HEK293T (cell line): Measurements from ENCODE around the gene FRG2B.
"Not testable (repeated sequence)": the region's sequence is repeated elsewhere in the genome, so short reads cannot be mapped to it uniquely, and the experiment has no call there.

Experiments used
- CTCF ChIA-PET: fragments of 350-600 bp; formaldehyde crosslinking; extraction: SDS; loops from one replicate; lab custom pipeline; 2021; ENCODE audit warnings: antibody characterized with exemption, inconsistent platforms; lab: Yijun Ruan, JAX
- POLR2A ChIA-PET: fragments of 350-600 bp; formaldehyde crosslinking; extraction: SDS; loops from one replicate; lab custom pipeline; 2020; ENCODE audit warnings: antibody characterized with exemption, inconsistent platforms; lab: Yijun Ruan, JAX
- DNase-seq: peaks from one replicate; pipeline ENCODE4 v3.0.0; 2012; ENCODE audit warnings: mixed read lengths; ENCODE audit errors: extremely low spot score
- ARNT ChIP-seq: fragments of 450-650 bp; IDR thresholded peaks from 2 replicates; pipeline ENCODE4 v1.6.1; 2017; ENCODE audit warnings: mild to moderate bottlenecking
- BHLHE40 ChIP-seq: fragments of 450-650 bp; IDR thresholded peaks from 2 replicates; pipeline ENCODE4 v1.6.1; 2016; ENCODE audit warnings: mild to moderate bottlenecking, moderate library complexity, borderline replicate concordance
- CTBP1 ChIP-seq: fragments of 450-650 bp; IDR thresholded peaks from 2 replicates; pipeline ENCODE4 v1.6.1; 2016; ENCODE audit warnings: borderline replicate concordance
- ELF4 ChIP-seq: fragments of 450-650 bp; IDR thresholded peaks from 2 replicates; pipeline ENCODE4 v1.6.1; 2017; ENCODE audit warnings: antibody characterized with exemption
- FOXA1 ChIP-seq: fragments of 450-650 bp; IDR thresholded peaks from 2 replicates; pipeline ENCODE4 v1.6.1; 2016; ENCODE audit warnings: mild to moderate bottlenecking
- FOXK2 ChIP-seq: fragments of 450-650 bp; IDR thresholded peaks from 2 replicates; pipeline ENCODE4 v1.6.1; 2016; ENCODE audit warnings: mild to moderate bottlenecking
- FOXM1 ChIP-seq: fragments of 450-650 bp; IDR thresholded peaks from 2 replicates; pipeline ENCODE4 v1.6.1; 2017; ENCODE audit warnings: mild to moderate bottlenecking, borderline replicate concordance
- HDGF ChIP-seq: fragments of 450-650 bp; IDR thresholded peaks from 2 replicates; pipeline ENCODE4 v1.6.1; 2017; ENCODE audit warnings: antibody characterized with exemption, borderline replicate concordance
- L3MBTL2 ChIP-seq: fragments of 450-650 bp; conservative IDR thresholded peaks from 2 replicates; pipeline ENCODE4 v1.6.1; 2016; ENCODE audit warnings: mild to moderate bottlenecking
- LEF1 ChIP-seq: fragments of 450-650 bp; IDR thresholded peaks from 2 replicates; pipeline ENCODE4 v1.6.1; 2017; ENCODE audit warnings: mild to moderate bottlenecking, borderline replicate concordance
- NFRKB ChIP-seq: fragments of 450-650 bp; IDR thresholded peaks from 2 replicates; pipeline ENCODE4 v1.6.1; 2016; ENCODE audit warnings: mild to moderate bottlenecking, moderate library complexity
- SP1 ChIP-seq: fragments of 450-650 bp; IDR thresholded peaks from 2 replicates; pipeline ENCODE4 v1.6.1; 2017
- SUZ12 ChIP-seq: fragments of 450-650 bp; IDR thresholded peaks from 2 replicates; pipeline ENCODE4 v1.6.1; 2016; ENCODE audit warnings: mild to moderate bottlenecking
- TARDBP ChIP-seq: fragments of 450-650 bp; IDR thresholded peaks from 2 replicates; pipeline ENCODE4 v1.6.1; 2016
- ZNF384 ChIP-seq: fragments of 450-650 bp; IDR thresholded peaks from 2 replicates; pipeline ENCODE4 v1.6.1; 2016
- TF ChIP-seq, protein P1 (sequence below): fragments of 450-650 bp; IDR thresholded peaks from 2 replicates; pipeline ENCODE4 v1.6.1; 2016

The FRG2B gene

DNA sequence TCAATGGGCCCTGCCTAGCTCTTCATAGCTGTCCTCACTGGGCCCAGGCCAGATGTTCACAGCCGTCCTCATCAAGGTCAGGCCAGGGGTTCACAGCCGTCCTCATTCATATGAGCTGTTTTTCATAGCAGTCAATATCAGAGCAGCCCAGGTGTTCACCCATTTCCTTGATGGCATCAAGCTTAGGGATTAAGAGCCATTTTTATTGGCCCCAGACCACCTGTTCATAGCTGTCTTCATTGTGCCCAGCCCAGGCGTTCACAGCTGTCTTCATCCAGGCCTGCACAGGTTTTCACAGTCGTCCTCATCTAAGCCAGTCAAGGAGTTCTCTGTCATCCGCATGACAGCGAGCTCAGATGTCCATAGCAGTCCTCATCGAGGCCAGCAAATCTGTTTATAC lies 9.4 kb downstream of the FRG2B start:
- TF ChIP-seq L3MBTL2 (no peak), FOXM1 (no peak), CTBP1 (no peak), SUZ12 (no peak), FOXK2 (no peak), NFRKB (no peak), FOXA1 (no peak), BHLHE40 (no peak), SP1 (no peak), HDGF (no peak), ARNT (no peak), LEF1 (no peak), ELF4 (no peak), TARDBP (no peak), ZNF384 (no peak)
- TF ChIP-seq, protein P1, sequence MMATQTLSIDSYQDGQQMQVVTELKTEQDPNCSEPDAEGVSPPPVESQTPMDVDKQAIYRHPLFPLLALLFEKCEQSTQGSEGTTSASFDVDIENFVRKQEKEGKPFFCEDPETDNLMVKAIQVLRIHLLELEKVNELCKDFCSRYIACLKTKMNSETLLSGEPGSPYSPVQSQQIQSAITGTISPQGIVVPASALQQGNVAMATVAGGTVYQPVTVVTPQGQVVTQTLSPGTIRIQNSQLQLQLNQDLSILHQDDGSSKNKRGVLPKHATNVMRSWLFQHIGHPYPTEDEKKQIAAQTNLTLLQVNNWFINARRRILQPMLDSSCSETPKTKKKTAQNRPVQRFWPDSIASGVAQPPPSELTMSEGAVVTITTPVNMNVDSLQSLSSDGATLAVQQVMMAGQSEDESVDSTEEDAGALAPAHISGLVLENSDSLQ = no peak
- DNase-seq = no peak
- POLR2A ChIA-PET = no interaction called here
- CTCF ChIA-PET = no interaction called here

DNA sequence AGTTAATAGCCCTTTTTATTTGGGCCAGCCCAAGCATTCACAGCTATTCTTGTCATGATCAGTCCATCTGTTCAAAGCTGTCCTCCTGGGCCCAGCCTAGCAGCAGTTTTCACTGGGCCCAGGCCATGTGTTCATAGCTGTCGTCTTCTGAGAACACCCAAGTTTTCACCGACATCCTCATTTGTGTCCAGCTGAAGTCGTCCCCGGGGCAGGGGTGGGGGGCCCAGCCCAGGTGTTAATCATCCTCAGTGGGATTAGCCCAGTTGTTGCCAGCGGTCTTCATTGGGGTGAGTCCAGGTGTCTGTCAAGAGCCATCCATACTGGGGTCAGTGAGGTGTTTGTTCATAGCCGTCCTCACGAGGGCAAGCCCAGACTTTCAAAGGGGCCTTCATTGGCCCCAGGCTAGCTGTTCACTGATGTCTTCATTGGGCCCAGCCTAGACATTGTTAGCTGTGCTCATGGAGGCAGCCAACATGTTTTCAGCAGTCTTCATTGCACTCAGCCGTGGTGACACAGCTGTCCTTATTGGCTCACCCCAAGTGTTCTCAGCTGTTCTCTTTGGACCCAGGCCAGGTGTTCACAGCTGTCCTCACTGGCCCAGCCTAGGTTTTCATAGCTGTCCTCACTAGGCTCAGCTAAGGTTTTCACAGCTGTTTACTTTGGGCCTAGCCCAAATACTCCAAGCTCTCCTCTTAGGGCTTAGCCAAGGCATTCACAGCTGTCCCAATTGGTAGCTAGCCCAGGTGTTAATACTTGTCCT lies 10.0 kb downstream of the FRG2B start:
- no peak for DNase-seq
- POLR2A ChIA-PET = no interaction called here
- CTCF ChIA-PET = no interaction called here
- no peak for TF ChIP-seq ARNT
- TF ChIP-seq HDGF = no peak
- TF ChIP-seq FOXA1 = no peak
- TF ChIP-seq NFRKB = no peak
- no peak for TF ChIP-seq SUZ12
- no peak for TF ChIP-seq TARDBP
- TF ChIP-seq FOXK2 = no peak
- no peak for TF ChIP-seq FOXM1
- no peak for TF ChIP-seq SP1
- TF ChIP-seq ZNF384 = no peak
- no peak for TF ChIP-seq L3MBTL2
- no peak for TF ChIP-seq LEF1
- TF ChIP-seq BHLHE40 = no peak
- TF ChIP-seq, protein P1 = no peak
- TF ChIP-seq CTBP1 = no peak
- no peak for TF ChIP-seq ELF4

DNA sequence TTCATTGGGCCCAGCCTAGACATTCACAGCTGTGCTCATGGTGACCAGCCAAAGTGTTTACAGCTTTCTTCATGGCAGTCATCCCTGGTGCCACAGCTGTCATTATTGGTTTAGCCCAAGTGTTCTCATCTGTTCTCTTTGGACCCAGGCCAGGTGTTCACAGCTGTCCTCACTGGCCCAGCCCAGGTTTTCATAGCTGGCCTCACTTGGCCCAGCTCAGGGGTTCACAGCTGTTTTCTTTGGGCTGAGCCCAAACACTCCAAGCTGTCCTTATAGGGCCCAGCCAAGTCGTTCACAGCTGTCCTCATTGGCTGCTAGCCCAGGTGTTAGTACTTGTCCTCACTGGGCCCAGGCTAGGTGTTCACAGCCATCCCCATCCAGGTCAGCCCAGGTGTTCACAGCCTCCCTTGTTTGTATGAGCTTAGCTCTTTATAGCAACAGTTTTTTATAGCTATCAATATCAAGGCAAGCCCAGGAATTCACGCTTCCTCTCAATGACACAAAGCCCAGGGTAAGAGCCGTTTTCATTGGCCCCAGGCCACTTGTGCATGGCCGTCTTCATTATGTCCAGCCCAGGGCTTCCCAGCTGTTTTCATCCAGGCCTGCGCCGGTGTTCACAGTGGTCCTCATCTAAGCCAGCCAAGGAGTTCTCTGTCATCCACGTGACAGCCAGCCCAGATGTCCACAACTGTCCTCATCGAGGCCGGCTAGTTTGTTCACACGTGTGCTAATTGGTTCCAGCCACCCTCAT lies 11.6 kb downstream of the FRG2B start:
- CTCF ChIA-PET = interaction anchor here (0.5 kb wide), 1 partner anchor 386 kb away, joined by 6 read pairs; no protein-coding TSS in a partner anchor
- POLR2A ChIA-PET = no interaction called here
- no peak for TF ChIP-seq ZNF384
- TF ChIP-seq BHLHE40 = no peak
- no peak for TF ChIP-seq TARDBP
- TF ChIP-seq ARNT = no peak
- TF ChIP-seq ELF4 = no peak
- TF ChIP-seq FOXM1 = no peak
- TF ChIP-seq FOXK2 = no peak
- no peak for TF ChIP-seq SUZ12
- TF ChIP-seq HDGF = no peak
- TF ChIP-seq SP1 = no peak
- TF ChIP-seq FOXA1 = no peak
- TF ChIP-seq L3MBTL2 = no peak
- TF ChIP-seq NFRKB = no peak
- TF ChIP-seq, protein P1 = no peak
- DNase-seq = no peak

GRCh38 chr10:133613699-133614098 lies 12.9 kb downstream of the FRG2B start:
- ChIA-PET CTCF (interaction anchor here (0.6 kb wide), 1 partner anchor 152 kb away, joined by 4 read pairs; no protein-coding TSS in a partner anchor), POLR2A (no interaction called here)
- TF ChIP-seq FOXA1 (no peak), SUZ12 (no peak), FOXK2 (no peak), BHLHE40 (no peak), ZNF384 (no peak)
- DNase-seq = no peak

GRCh38 chr10:133611079-133611478 lies 15.5 kb downstream of the FRG2B start:
- DNase-seq = no peak
- CTCF ChIA-PET = no interaction called here
- POLR2A ChIA-PET = no interaction called here
- TF ChIP-seq BHLHE40 (no peak), ARNT (no peak), FOXK2 (no peak)

DNA sequence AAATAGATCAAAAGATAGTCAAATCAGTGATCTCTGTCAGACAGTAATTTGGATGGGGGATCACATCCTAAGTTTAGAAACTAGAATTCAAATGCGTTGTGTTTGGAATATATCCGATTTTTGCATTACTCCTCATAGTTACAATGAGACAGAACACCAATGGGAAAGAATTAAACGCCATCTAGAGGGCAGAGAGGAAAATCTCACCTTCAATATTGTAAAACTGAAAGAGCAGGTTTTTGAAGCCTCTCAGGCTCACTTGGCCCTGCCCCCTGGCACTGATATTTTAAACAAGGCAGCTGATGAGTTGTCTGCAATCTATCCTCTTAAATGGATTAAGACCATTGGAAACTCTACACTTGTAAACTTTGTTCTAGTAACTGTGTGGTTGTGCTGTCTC lies 17.7 kb downstream of the FRG2B start:
- TF ChIP-seq FOXM1 (no peak), LEF1 (no peak), FOXK2 (no peak), SP1 (no peak), SUZ12 (no peak), FOXA1 (no peak), NFRKB (no peak), L3MBTL2 (no peak), ARNT (no peak), CTBP1 (no peak), ZNF384 (no peak), BHLHE40 (no peak), HDGF (no peak), ELF4 (no peak), TARDBP (no peak)
- TF ChIP-seq, protein P1 = no peak
- ChIA-PET CTCF (interaction anchor here (0.9 to 1.5 kb wide), 3 partner anchors 9 to 170 kb away, joined by 3 read pairs; no protein-coding TSS in a partner anchor), POLR2A (no interaction called here)
- DNase-seq = peak; percentile 28

GRCh38 chr10:133603434-133603833 lies 23.2 kb downstream of the FRG2B start:
- DNase-seq, CTCF ChIA-PET, POLR2A ChIA-PET: not testable (repeated sequence)
